GM12891 (cell line): ENCODE results near the gene PPME1.

ENCODE experiments used
- POLR2A ChIP-seq: IDR thresholded peaks from 2 replicates; pipeline ENCODE4 v1.6.1; 2011; ENCODE audit warnings: low read depth, low read length, control low read depth
- POLR2AphosphoS5 ChIP-seq: IDR thresholded peaks from 2 replicates; pipeline ENCODE4 v1.6.1; 2011; ENCODE audit warnings: low read depth, low read length, control low read depth
- SPI1 ChIP-seq: IDR thresholded peaks from 2 replicates; pipeline ENCODE4 v1.6.1; 2011; ENCODE audit warnings: low read depth, low read length, control low read depth
- TAF1 ChIP-seq: IDR thresholded peaks from 2 replicates; pipeline ENCODE4 v1.6.1; 2011; ENCODE audit warnings: low read depth, low read length, control low read depth

DNA sequence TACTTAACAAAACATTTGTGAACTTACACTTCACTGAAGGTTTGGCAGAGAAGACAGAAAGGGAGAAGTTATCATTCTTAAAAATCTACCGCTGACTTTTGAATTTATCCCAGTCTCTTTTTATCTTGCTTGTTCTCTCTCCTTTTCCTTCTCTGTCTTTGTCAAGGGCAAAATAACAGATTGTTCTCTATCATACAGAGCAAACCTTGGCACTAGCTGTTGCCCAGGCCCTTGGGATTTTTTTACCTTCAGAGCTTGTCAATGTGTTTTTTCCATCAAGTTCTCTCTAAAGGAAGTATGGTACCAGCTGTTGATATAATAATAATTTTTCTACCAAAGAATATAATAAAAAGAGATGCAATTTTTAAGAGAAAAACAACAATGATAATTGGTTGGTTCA, 67.2 kb downstream of the PPME1 start:
- TF ChIP-seq POLR2A, result no peak
- TF ChIP-seq POLR2AphosphoS5, result no peak
- TF ChIP-seq TAF1, result no peak
- TF ChIP-seq SPI1, result no peak
